GM12878 (cell line): ENCODE data around the gene HMGXB3. TPM values are rescaled to one million over a fixed set of nuclear protein-coding genes. Genes with fewer than 3 reads are reported as not detected.

ENCODE experiments used
- ATAC-seq: fragments of 200-7000 bp; cut with Tn5 transposase; 3 replicates; pipeline ENCODE4 v1.9.1; 2020; ENCODE audit warnings: mild to moderate bottlenecking, moderate library complexity
- BruUV-seq: library from RNA; stranded (reverse); fragments of 400-500 nt; replicated peaks from 2 replicates; lab custom pipeline; 2021; lab: Mats Ljungman, UMichigan
- CTCF ChIA-PET: fragments of 300-600 bp; sonication (Branson Sonifier 250); formaldehyde crosslinking; extraction: SDS; loops from one replicate; lab custom pipeline; 2021; ENCODE audit warnings: inconsistent platforms; lab: Yijun Ruan, JAX
- POLR2A ChIA-PET: fragments of 350-600 bp; formaldehyde crosslinking; extraction: SDS; loops from one replicate; lab custom pipeline; 2021; ENCODE audit warnings: inconsistent platforms; lab: Charles Lee
- RAD21 ChIA-PET: fragments of 300-600 bp; sonication (Branson Sonifier 250); formaldehyde crosslinking; loops from one replicate; lab custom pipeline; 2023; ENCODE audit warnings: antibody characterized with exemption; ENCODE audit not compliant: unreplicated experiment; lab: Charles Lee
- SMC1A ChIA-PET: fragments of 300-600 bp; sonication (Branson Sonifier 250); formaldehyde crosslinking; loops from one replicate; lab custom pipeline; 2023; ENCODE audit not compliant: unreplicated experiment, uncharacterized antibody; lab: Charles Lee
- DNase-seq: peaks from one replicate; pipeline ENCODE4 v3.0.0-alpha.2; 2011; ENCODE audit warnings: low read depth, low spot score
- FAIRE-seq: peaks from 3 replicates; lab custom pipeline; 2011; peaks lifted over from hg19 to GRCh38; lab: Jason Lieb, UNC
- H2AFZ ChIP-seq: 2 replicates; pipeline ENCODE4 v1.6.0; 2011; ENCODE audit warnings: low read depth, low read length, control low read depth; ENCODE audit not compliant: control insufficient read depth
- H3K27ac ChIP-seq: 2 replicates; pipeline ENCODE4 v1.5.1; 2011; ENCODE audit warnings: control low read depth; ENCODE audit not compliant: control insufficient read depth, insufficient read depth
- H3K27me3 ChIP-seq, 2 experiments: replicated peaks in 1 of 2; 2 replicates each; pipeline versions ENCODE4 v1.6.0 to v1.6.1; 2011; ENCODE audit warnings: low read length in 1 of 2; ENCODE audit not compliant: control insufficient read depth in 2 of 2, insufficient read depth in 2 of 2
- H3K36me3 ChIP-seq, 2 experiments: 2 replicates each; pipeline ENCODE4 v1.5.1; 2011; ENCODE audit warnings: low read length in 1 of 2; ENCODE audit not compliant: control insufficient read depth in 2 of 2, insufficient read depth in 2 of 2
- H3K4me1 ChIP-seq: 2 replicates; pipeline ENCODE4 v1.6.1; 2011; ENCODE audit warnings: mild to moderate bottlenecking, low read length, moderate library complexity, mixed read lengths; ENCODE audit not compliant: control insufficient read depth, insufficient read depth
- H3K4me2 ChIP-seq: 2 replicates; pipeline ENCODE4 v1.6.0; 2011; ENCODE audit warnings: control low read depth; ENCODE audit not compliant: control insufficient read depth, insufficient read depth
- H3K4me3 ChIP-seq: fragments of 200-600 bp; sonication (generic); 2 replicates; pipeline ENCODE4 v1.5.1; 2016
- H3K79me2 ChIP-seq: 2 replicates; pipeline ENCODE4 v1.6.0; 2011; ENCODE audit warnings: low read length; ENCODE audit not compliant: control insufficient read depth, insufficient read depth
- H3K9ac ChIP-seq: 2 replicates; pipeline ENCODE4 v1.8.0; 2011; ENCODE audit warnings: low read length, control low read depth, mixed read lengths; ENCODE audit not compliant: control insufficient read depth, insufficient read depth
- H3K9me3 ChIP-seq: replicated peaks from 3 replicates; pipeline ENCODE4 v1.5.1; 2011; ENCODE audit warnings: mild to moderate bottlenecking, low read length; ENCODE audit not compliant: control insufficient read depth, insufficient read depth
- H4K20me1 ChIP-seq: 2 replicates; pipeline ENCODE4 v1.6.0; 2011; ENCODE audit not compliant: control insufficient read depth, insufficient read depth
- BACH1 ChIP-seq: fragments of 450-650 bp; IDR thresholded peaks from 2 replicates; pipeline ENCODE4 v1.6.1; 2017; ENCODE audit warnings: mild to moderate bottlenecking, borderline replicate concordance
- CBFB ChIP-seq: IDR thresholded peaks from 2 replicates; pipeline ENCODE4 v1.6.1; 2016; ENCODE audit warnings: antibody characterized with exemption, low read depth
- CUX1 ChIP-seq: IDR thresholded peaks from 2 replicates; pipeline ENCODE4 v1.6.1; 2012; ENCODE audit warnings: improper control_type of control experiment, low read depth, low read length; ENCODE audit not compliant: insufficient replicate concordance
- FOS ChIP-seq: IDR thresholded peaks from 3 replicates; pipeline ENCODE4 v1.6.1; 2011; ENCODE audit warnings: borderline replicate concordance; ENCODE audit not compliant: insufficient read length; ENCODE audit errors: extremely low read depth
- GATAD2B ChIP-seq: fragments of 450-650 bp; conservative IDR thresholded peaks from 2 replicates; pipeline ENCODE4 v1.6.1; 2017; ENCODE audit warnings: low read depth, mild to moderate bottlenecking, moderate library complexity
- HDAC2 ChIP-seq: fragments of 200-600 bp; sonication (generic); IDR thresholded peaks from 2 replicates; pipeline ENCODE4 v1.6.1; 2017
- NRF1 ChIP-seq: conservative IDR thresholded peaks from 2 replicates; pipeline ENCODE4 v1.6.1; 2011; ENCODE audit warnings: mild to moderate bottlenecking, low read depth, low read length, improper control_type of control experiment
- RELA ChIP-seq: fragments of 450-650 bp; IDR thresholded peaks from 2 replicates; pipeline ENCODE4 v1.8.0; 2014; ENCODE audit warnings: borderline replicate concordance; ENCODE audit not compliant: partially characterized antibody
- TAF1 ChIP-seq: IDR thresholded peaks from 2 replicates; pipeline ENCODE4 v1.6.1; 2011; ENCODE audit warnings: mild to moderate bottlenecking, low read depth, low read length, borderline replicate concordance
- ZBTB11 ChIP-seq: fragments of 450-650 bp; formaldehyde crosslinking; IDR thresholded peaks from 2 replicates; pipeline ENCODE4 v1.5.0; 2022; ENCODE audit warnings: mild to moderate bottlenecking, missing genetic modification characterization
- WGBS: methylation state at CpG from one replicate; pipeline ENCODE4 v1.1.6; 2016; ENCODE audit warnings: low lambda C conversion rate; ENCODE audit not compliant: insufficient replicate concordance, insufficient coverage; ENCODE audit errors: missing lambda C conversion rate; 5-methylcytosine and 5-hydroxymethylcytosine counted together
- in situ Hi-C: fragments of 300-500 bp; cut with MboI; formaldehyde crosslinking; loops from 9 replicates; pipeline ENCODE4 v1.14.3; 2018; ENCODE audit warnings: mixed read lengths
- intact Hi-C: fragments of 100-400 bp; cut with micrococcal nuclease; formaldehyde crosslinking; loops from one replicate; pipeline ENCODE4 v1.14.2; 2022; ENCODE audit not compliant: unreplicated experiment
- polyA plus RNA-seq, 11 experiments: library from polyadenylated mRNA; depleted of rRNA in 4 of 11; unstranded in 6 of 11; stranded (reverse) in 5 of 11; fragments of >200 nt; fragmentation: Nextera tagmentation in 4 of 11; fragmentation: Illumina TruSeq in 1 of 11; extraction: Ambion mirVana in 4 of 11; extraction: Trizol in 1 of 11; gene quantifications; 1 replicate in 1 of 11; 2 replicates in 10 of 11; pipeline versions ENCODE4 v1.2.1 to v1.2.3, GENCODE V29; 2011 to 2016; ENCODE audit warnings: inconsistent platforms in 2 of 11, missing spikeins in 2 of 11, low read depth in 1 of 11
- total RNA-seq, 4 experiments: library from RNA; depleted of rRNA in 3 of 4; stranded (reverse); fragments of >200 nt in 3 of 4; fragmentation: Illumina TruSeq in 1 of 4; extraction: Trizol in 1 of 4; gene quantifications; 2 replicates each; pipeline versions ENCODE4 v1.2.1 to v1.2.3, GENCODE V29; 2013 to 2021

HMGXB3 gene
- total and polyA plus RNA-seq, 10 of the 15 experiments (the other 5 are each of a cell fraction or from before 2014, with no cell fraction given), result 1.00 to 42.2 (median 28.1) TPM

GRCh38 chr5:150063638-150064037 is 63.1 kb downstream of the HMGXB3 start:
- H3K4me1 ChIP-seq, result peaks cover 1% of the 10 kb centered on the region; the same call in 1 of the 2 replicates
- ChIA-PET RAD21 (no interaction called here), CTCF (interaction anchor here (0.8 to 1.1 kb wide), 2 partner anchors 59 to 67 kb away, joined by 3 to 4 read pairs; no protein-coding TSS in a partner anchor), SMC1A (interaction anchor here (0.9 to 1.4 kb wide), 2 partner anchors 26 to 59 kb away, joined by 3 to 4 read pairs; no protein-coding TSS in a partner anchor), POLR2A (no interaction called here)
- H3K27ac ChIP-seq, result no peak overlapping the region
- no peaks in the 10 kb centered on the region for H3K79me2 ChIP-seq
- H3K36me3 ChIP-seq, result no peaks in the 10 kb centered on the region
- no peak overlapping the region for H3K4me3 ChIP-seq
- H3K9me3 ChIP-seq, result no peaks in the 10 kb centered on the region
- no peaks in the 10 kb centered on the region for H4K20me1 ChIP-seq
- 28% methylated on average over 5 of the region's 5 CpGs for WGBS
- no peak overlapping the region for H2AFZ ChIP-seq
- ATAC-seq (no peak), DNase-seq (no peak), FAIRE-seq (no peak)
- TF ChIP-seq ZBTB11 (CRISPR knock-in tag) (no peak), FOS (no peak), RELA (no peak), CBFB (no peak), GATAD2B (no peak), CUX1 (no peak), HDAC2 (no peak), BACH1 (no peak), NRF1 (no peak), TAF1 (no peak)
- no peak overlapping the region for H3K4me2 ChIP-seq
- intact Hi-C loops, result no loop called here
- no peaks in the 10 kb centered on the region; a peak in 1 of 4 replicates for H3K27me3 ChIP-seq
- in situ Hi-C loops, result no loop called here
- H3K9ac ChIP-seq, result no peak overlapping the region
- BruUV-seq, result no TSS peak
